Fibroblast of lung (primary cell): ENCODE measurements around the gene BBS9. TPM values are rescaled to one million over a fixed set of nuclear protein-coding genes. Genes with fewer than 3 reads are reported as not detected.

Experiments
- DNase-seq, 2 donors: peaks; one replicate each; pipeline versions ENCODE4 v3.0.0 to v3.0.0-alpha.2; 2010; ENCODE audit warnings: low read depth in 2 of 2
- H2AFZ ChIP-seq: 2 replicates; pipeline ENCODE4 v1.5.1; 2012; ENCODE audit warnings: low read length, control low read depth, inconsistent platforms
- H3K27ac ChIP-seq: 2 replicates; pipeline ENCODE4 v1.5.1; 2011; ENCODE audit warnings: low read length, control low read depth; ENCODE audit not compliant: insufficient read depth
- H3K27me3 ChIP-seq: 2 replicates; pipeline ENCODE4 v1.5.1; 2011; ENCODE audit warnings: mild to moderate bottlenecking, low read length; ENCODE audit not compliant: control insufficient read depth, insufficient read depth
- H3K36me3 ChIP-seq: 2 replicates; pipeline ENCODE4 v1.5.1; 2011; ENCODE audit warnings: low read length; ENCODE audit not compliant: control insufficient read depth, insufficient read depth
- H3K4me1 ChIP-seq: 2 replicates; pipeline ENCODE4 v1.5.1; 2011; ENCODE audit warnings: low read length; ENCODE audit not compliant: control insufficient read depth, insufficient read depth; ENCODE audit errors: extremely low read depth
- H3K4me2 ChIP-seq: 2 replicates; pipeline ENCODE4 v1.5.1; 2011; ENCODE audit warnings: low read length, control low read depth; ENCODE audit not compliant: insufficient read depth; ENCODE audit errors: extremely low read depth
- H3K4me3 ChIP-seq, 4 experiments: fragments of 200-600 bp in 1 of 4; sonication (generic) in 1 of 4; replicated peaks in 1 of 4; 2 replicates each; pipeline ENCODE4 v1.5.1; 2011 to 2016; ENCODE audit warnings: low read length in 4 of 4, low read depth in 3 of 4, mild to moderate bottlenecking in 3 of 4, control low read depth in 2 of 4, inconsistent platforms in 1 of 4, mixed read lengths in 1 of 4; ENCODE audit not compliant: insufficient read depth in 1 of 4; ENCODE audit errors: control extremely low read depth in 1 of 4
- H3K79me2 ChIP-seq: 2 replicates; pipeline ENCODE4 v1.5.1; 2012; ENCODE audit warnings: mild to moderate bottlenecking, low read length, inconsistent platforms; ENCODE audit not compliant: control insufficient read depth, insufficient read depth
- H3K9ac ChIP-seq: 2 replicates; pipeline ENCODE4 v1.5.1; 2011; ENCODE audit warnings: mild to moderate bottlenecking, low read length, control low read depth; ENCODE audit not compliant: insufficient read depth
- H3K9me3 ChIP-seq: 2 replicates; pipeline ENCODE4 v1.5.1; 2012; ENCODE audit warnings: low read depth, low read length; ENCODE audit not compliant: control insufficient read depth, insufficient read depth
- H4K20me1 ChIP-seq: 2 replicates; pipeline ENCODE4 v1.5.1; 2011; ENCODE audit warnings: low read length; ENCODE audit not compliant: control insufficient read depth, insufficient read depth; ENCODE audit errors: extremely low read depth
- CTCF ChIP-seq, 2 donors: IDR thresholded peaks in 1 of 2; conservative IDR thresholded peaks in 1 of 2; 1 replicate in 1 of 2; 2 replicates in 1 of 2; pipeline ENCODE4 v1.5.1; 2011 to 2012; ENCODE audit warnings: low read length in 2 of 2, control low read depth in 1 of 2, inconsistent platforms in 1 of 2, low read depth in 1 of 2, mild to moderate bottlenecking in 1 of 2
- EZH2 ChIP-seq: IDR thresholded peaks from 2 replicates; pipeline ENCODE4 v1.5.1; 2012; ENCODE audit warnings: low read length, control low read depth, mild to moderate bottlenecking; ENCODE audit errors: missing control alignments
- polyA plus RNA-seq, 2 donors: library from polyadenylated mRNA; depleted of rRNA in 1 of 2; stranded (reverse) in 1 of 2; unstranded in 1 of 2; fragments of >200 nt; gene quantifications; 2 replicates each; pipeline ENCODE4 v1.2.1, GENCODE V29; 2011 to 2012; ENCODE audit warnings: missing spikeins in 1 of 2
- total RNA-seq: library from RNA; depleted of rRNA; stranded (reverse); fragments of >200 nt; gene quantifications from 2 replicates; pipeline ENCODE4 v1.2.1, GENCODE V29; 2014

BBS9 gene
- total and polyA plus RNA-seq, 2 donors (not counting 1 experiment from before 2014, with no cell fraction given) = 19.1 to 26.9 TPM

- Histone ChIP-seq H3K4me1 (no peaks in the 10 kb centered on the region), H3K27me3 (no peaks in the 10 kb centered on the region), H3K36me3 (no peaks in the 10 kb centered on the region), H3K9ac (no peak overlapping the region), H3K4me3 (no peak overlapping the region), H2AFZ (no peak overlapping the region), H4K20me1 (no peaks in the 10 kb centered on the region), H3K4me2 (no peak overlapping the region), H3K79me2 (no peaks in the 10 kb centered on the region), H3K9me3 (no peaks in the 10 kb centered on the region), H3K27ac (no peak overlapping the region)
- DNase-seq = no peak
- TF ChIP-seq EZH2 = no peak
- TF ChIP-seq CTCF (conservative IDR thresholded peaks at IDR 0.05 in 1 of 2, IDR thresholded peaks at IDR 0.05 in 1 of 2; ENCODE audit: low read depth in 1 of 2, low read length in 2 of 2) = no peak
These were observed 197.1 kb downstream of the BBS9 start for GRCh38 chr7:33326485-33326848.

DNA sequence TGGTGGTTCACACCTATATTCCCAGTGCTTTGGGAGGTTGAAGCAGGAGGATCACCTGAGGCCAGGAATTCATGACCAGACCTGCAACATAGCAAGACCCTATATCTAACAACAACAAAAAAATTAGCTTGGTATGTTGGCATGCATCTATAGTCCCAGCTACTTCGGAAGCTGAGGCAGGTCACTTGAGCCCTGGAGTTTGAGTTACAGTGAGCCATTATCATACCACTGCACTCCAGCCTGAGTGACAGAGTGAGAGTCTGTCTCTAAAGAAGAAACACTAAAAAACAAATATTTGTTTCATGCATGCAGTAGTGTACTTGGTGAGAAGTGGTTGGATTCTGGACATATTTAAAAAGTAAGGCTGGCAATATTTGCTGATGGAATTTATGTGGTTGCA, 198.1 kb downstream of the BBS9 start:
- no peaks in the 10 kb centered on the region for H3K79me2 ChIP-seq
- no peak overlapping the region for H3K4me3 ChIP-seq
- H3K4me2 ChIP-seq = no peak overlapping the region
- no peak overlapping the region for H2AFZ ChIP-seq
- no peaks in the 10 kb centered on the region for H3K36me3 ChIP-seq
- H3K27ac ChIP-seq = no peak overlapping the region
- no peak for TF ChIP-seq CTCF (conservative IDR thresholded peaks at IDR 0.05 in 1 of 2, IDR thresholded peaks at IDR 0.05 in 1 of 2; ENCODE audit: low read depth in 1 of 2, low read length in 2 of 2)
- no peak for TF ChIP-seq EZH2
- no peaks in the 10 kb centered on the region for H3K4me1 ChIP-seq
- H4K20me1 ChIP-seq = no peaks in the 10 kb centered on the region
- no peak for DNase-seq
- H3K9me3 ChIP-seq = no peaks in the 10 kb centered on the region
- H3K27me3 ChIP-seq = no peaks in the 10 kb centered on the region
- H3K9ac ChIP-seq = no peak overlapping the region

GRCh38 chr7:33334349-33334748, 205.0 kb downstream of the BBS9 start:
- TF ChIP-seq EZH2 (no peak), CTCF (conservative IDR thresholded peaks at IDR 0.05 in 1 of 2, IDR thresholded peaks at IDR 0.05 in 1 of 2; ENCODE audit: low read depth in 1 of 2, low read length in 2 of 2) (peak in 1 of 2 donors; percentile 43)
- Histone ChIP-seq H3K4me3 (no peak overlapping the region), H3K4me2 (no peak overlapping the region), H3K4me1 (peaks cover 2% of the 10 kb centered on the region), H3K9me3 (no peaks in the 10 kb centered on the region), H3K27ac (no peak overlapping the region), H3K27me3 (no peaks in the 10 kb centered on the region), H2AFZ (no peak overlapping the region), H3K79me2 (no peaks in the 10 kb centered on the region), H4K20me1 (no peaks in the 10 kb centered on the region), H3K9ac (no peak overlapping the region), H3K36me3 (no peaks in the 10 kb centered on the region)
- peak; percentile 21 to 23 for DNase-seq
